ENCODE data around the gene CYP4B1. TPM values are rescaled to one million over a fixed set of nuclear protein-coding genes. Genes with fewer than 3 reads are reported as not detected.

CYP4B1 gene
- total RNA-seq, 2 experiments from 2014 or later, result not detected

DNA sequence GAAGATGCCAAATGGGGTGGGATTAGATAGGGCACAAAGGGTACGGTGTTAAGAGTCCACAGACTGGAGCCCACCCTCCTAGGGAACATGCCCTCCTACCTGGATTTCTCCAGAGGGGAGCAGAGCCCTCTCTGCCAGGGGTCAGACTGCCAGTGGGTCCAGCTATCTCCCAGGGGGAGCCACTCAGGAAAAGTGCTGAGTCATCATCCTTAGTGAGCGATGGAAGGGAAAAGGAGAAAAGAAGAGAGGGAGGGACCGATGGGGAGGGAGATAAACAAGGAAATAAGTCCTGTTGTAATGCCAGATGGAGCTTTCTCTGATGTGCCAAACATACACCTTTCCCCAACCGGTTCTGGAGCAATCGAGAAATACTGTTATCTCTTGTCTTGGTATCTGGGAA is 30.4 kb upstream of the CYP4B1 start:
- no peaks in the 10 kb centered on the region for H3K9me3 ChIP-seq (ENCODE audit: low read length)
- no peaks in the 10 kb centered on the region for H3K79me2 ChIP-seq (ENCODE audit: insufficient read depth, low read depth, low read length)
- intact Hi-C loops (cut with micrococcal nuclease; ENCODE audit: unreplicated experiment), result no loop called here
- H2AFZ ChIP-seq (ENCODE audit: low read length), result no peak overlapping the region
- DNase-seq (ENCODE audit: low spot score), result no peak
- no peaks in the 10 kb centered on the region for H4K20me1 ChIP-seq (ENCODE audit: insufficient read depth, low read length)
- no peaks in the 10 kb centered on the region for H3K9me2 ChIP-seq (ENCODE audit: insufficient read depth, low read length)
- POLR2A ChIA-PET, result interaction anchor here (0.9 kb wide), 1 partner anchor 14 kb away, joined by 3 read pairs; no protein-coding TSS in a partner anchor
- H3K4me2 ChIP-seq (ENCODE audit: low read length), result no peak overlapping the region
- H3K4me1 ChIP-seq (ENCODE audit: insufficient read depth, low read length, poor library complexity, severe bottlenecking), result no peaks in the 10 kb centered on the region
- TF ChIP-seq EZH2phosphoT487 (IDR thresholded peaks at IDR 0.05; ENCODE audit: borderline replicate concordance, low read depth, low read length), result no peak
- TF ChIP-seq, protein P1, sequence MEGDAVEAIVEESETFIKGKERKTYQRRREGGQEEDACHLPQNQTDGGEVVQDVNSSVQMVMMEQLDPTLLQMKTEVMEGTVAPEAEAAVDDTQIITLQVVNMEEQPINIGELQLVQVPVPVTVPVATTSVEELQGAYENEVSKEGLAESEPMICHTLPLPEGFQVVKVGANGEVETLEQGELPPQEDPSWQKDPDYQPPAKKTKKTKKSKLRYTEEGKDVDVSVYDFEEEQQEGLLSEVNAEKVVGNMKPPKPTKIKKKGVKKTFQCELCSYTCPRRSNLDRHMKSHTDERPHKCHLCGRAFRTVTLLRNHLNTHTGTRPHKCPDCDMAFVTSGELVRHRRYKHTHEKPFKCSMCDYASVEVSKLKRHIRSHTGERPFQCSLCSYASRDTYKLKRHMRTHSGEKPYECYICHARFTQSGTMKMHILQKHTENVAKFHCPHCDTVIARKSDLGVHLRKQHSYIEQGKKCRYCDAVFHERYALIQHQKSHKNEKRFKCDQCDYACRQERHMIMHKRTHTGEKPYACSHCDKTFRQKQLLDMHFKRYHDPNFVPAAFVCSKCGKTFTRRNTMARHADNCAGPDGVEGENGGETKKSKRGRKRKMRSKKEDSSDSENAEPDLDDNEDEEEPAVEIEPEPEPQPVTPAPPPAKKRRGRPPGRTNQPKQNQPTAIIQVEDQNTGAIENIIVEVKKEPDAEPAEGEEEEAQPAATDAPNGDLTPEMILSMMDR (conservative IDR thresholded peaks at IDR 0.05; ENCODE audit: low read length), result no peak
- no peak overlapping the region for H3K27ac ChIP-seq (ENCODE audit: low read depth, low read length, poor library complexity, severe bottlenecking)
- CTCF ChIA-PET (ENCODE audit: unreplicated experiment), result no interaction called here
- no TSS peak for BruUV-seq (replicated peaks)
- no peaks in the 10 kb centered on the region for H3K36me3 ChIP-seq (ENCODE audit: insufficient read depth, low read length)
- H3K4me3 ChIP-seq (ENCODE audit: low read depth, low read length, poor library complexity, severe bottlenecking), result no peak overlapping the region

DNA sequence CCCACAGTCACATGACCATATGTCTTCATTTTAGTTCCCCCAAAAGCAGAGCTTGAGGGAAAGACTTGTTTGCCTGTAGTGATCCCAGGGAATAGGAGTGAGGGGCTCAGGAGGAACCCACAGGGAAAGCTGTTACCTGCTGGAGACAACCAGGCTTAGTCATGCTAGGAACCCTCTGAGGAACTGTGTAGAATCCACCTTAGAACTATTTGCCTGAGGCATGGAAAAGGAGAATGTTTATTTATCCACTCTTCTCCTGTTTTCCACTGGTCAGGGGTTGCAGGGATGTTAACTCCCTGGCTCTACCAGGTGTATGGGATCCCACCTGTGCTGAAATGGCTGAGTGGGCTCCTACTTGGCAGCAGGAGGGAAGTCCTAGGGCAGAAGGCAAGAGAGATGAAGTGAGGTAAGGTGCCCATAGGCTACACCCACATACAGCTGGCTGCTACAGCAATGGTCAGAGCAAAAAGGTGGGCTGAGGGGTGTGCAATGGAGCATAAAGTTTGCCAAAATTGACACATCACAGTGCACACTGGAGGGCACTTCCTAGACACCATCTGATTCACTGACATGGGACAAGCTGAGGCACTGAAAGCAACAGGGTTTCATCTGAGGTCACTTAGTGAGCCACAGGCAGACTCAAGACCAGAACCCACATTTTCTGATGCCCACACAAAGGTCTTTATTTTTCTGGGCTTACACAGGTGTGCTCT is 29.7 kb upstream of the CYP4B1 start:
- Histone ChIP-seq H3K4me2 (ENCODE audit: low read length) (no peak overlapping the region), H3K79me2 (ENCODE audit: insufficient read depth, low read depth, low read length) (no peaks in the 10 kb centered on the region), H4K20me1 (ENCODE audit: insufficient read depth, low read length) (no peaks in the 10 kb centered on the region), H3K36me3 (ENCODE audit: insufficient read depth, low read length) (no peaks in the 10 kb centered on the region), H3K4me1 (ENCODE audit: insufficient read depth, low read length, poor library complexity, severe bottlenecking) (no peaks in the 10 kb centered on the region), H3K27ac (ENCODE audit: low read depth, low read length, poor library complexity, severe bottlenecking) (no peak overlapping the region), H3K9me3 (ENCODE audit: low read length) (no peaks in the 10 kb centered on the region), H3K4me3 (ENCODE audit: low read depth, low read length, poor library complexity, severe bottlenecking) (no peak overlapping the region), H3K9me2 (ENCODE audit: insufficient read depth, low read length) (no peaks in the 10 kb centered on the region), H2AFZ (ENCODE audit: low read length) (no peak overlapping the region)
- BruUV-seq (replicated peaks), result no TSS peak
- TF ChIP-seq, protein P1 (conservative IDR thresholded peaks at IDR 0.05; ENCODE audit: low read length), result no peak
- TF ChIP-seq EZH2phosphoT487 (IDR thresholded peaks at IDR 0.05; ENCODE audit: borderline replicate concordance, low read depth, low read length), result no peak
- intact Hi-C loops (cut with micrococcal nuclease; ENCODE audit: unreplicated experiment), result no loop called here
- CTCF ChIA-PET (ENCODE audit: unreplicated experiment), result no interaction called here
- no peak for DNase-seq (ENCODE audit: low spot score)
- POLR2A ChIA-PET, result no interaction called here

DNA sequence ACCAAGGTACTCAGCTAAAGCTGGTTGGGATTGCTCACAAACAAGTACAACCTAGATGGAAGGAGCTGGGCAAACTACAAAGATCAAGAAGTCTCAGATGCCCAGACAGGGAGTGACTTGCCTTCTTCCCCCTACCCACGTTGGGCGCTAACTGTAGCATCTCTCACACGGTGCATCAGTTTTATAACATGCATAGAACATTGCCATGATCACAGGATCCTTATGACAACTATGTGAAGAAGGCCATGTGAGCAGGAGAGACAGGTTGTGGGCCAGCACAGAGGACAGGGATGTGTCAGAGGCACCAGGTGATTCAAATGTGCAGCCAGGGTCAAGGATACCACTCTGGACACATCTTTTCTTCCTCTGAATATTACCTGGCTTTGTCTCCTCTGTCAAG is 28.3 kb upstream of the CYP4B1 start:
- no peaks in the 10 kb centered on the region for H3K4me1 ChIP-seq (ENCODE audit: insufficient read depth, low read length, poor library complexity, severe bottlenecking)
- ChIA-PET POLR2A (no interaction called here), CTCF (ENCODE audit: unreplicated experiment) (no interaction called here)
- no peaks in the 10 kb centered on the region for H3K79me2 ChIP-seq (ENCODE audit: insufficient read depth, low read depth, low read length)
- BruUV-seq (replicated peaks), result no TSS peak
- no peak overlapping the region for H3K4me2 ChIP-seq (ENCODE audit: low read length)
- H3K9me3 ChIP-seq (ENCODE audit: low read length), result peaks cover 5% of the 10 kb centered on the region; the same call in 1 of the 2 replicates
- H3K4me3 ChIP-seq (ENCODE audit: low read depth, low read length, poor library complexity, severe bottlenecking), result no peak overlapping the region
- TF ChIP-seq, protein P1 (conservative IDR thresholded peaks at IDR 0.05; ENCODE audit: low read length), result no peak
- no peak for TF ChIP-seq EZH2phosphoT487 (IDR thresholded peaks at IDR 0.05; ENCODE audit: borderline replicate concordance, low read depth, low read length)
- H3K27ac ChIP-seq (ENCODE audit: low read depth, low read length, poor library complexity, severe bottlenecking), result no peak overlapping the region
- no peaks in the 10 kb centered on the region for H4K20me1 ChIP-seq (ENCODE audit: insufficient read depth, low read length)
- no peaks in the 10 kb centered on the region for H3K36me3 ChIP-seq (ENCODE audit: insufficient read depth, low read length)
- H3K9me2 ChIP-seq (ENCODE audit: insufficient read depth, low read length), result no peaks in the 10 kb centered on the region
- no peak overlapping the region for H2AFZ ChIP-seq (ENCODE audit: low read length)
- no peak for DNase-seq (ENCODE audit: low spot score)
- intact Hi-C loops (cut with micrococcal nuclease; ENCODE audit: unreplicated experiment), result no loop called here
